B cell (primary cell): ENCODE measurements around the gene VPS13D. TPM values are rescaled to one million over a fixed set of nuclear protein-coding genes. Genes with fewer than 3 reads are reported as not detected.

Experiments
- ATAC-seq: fragments of 200-7000 bp; cut with Tn5 transposase; one replicate; pipeline ENCODE4 v1.10.0; 2021; ENCODE audit warnings: low read depth, mild to moderate bottlenecking, moderate number of reproducible peaks, moderate library complexity
- CTCF ChIA-PET: fragments of 350-600 bp; sonication (Branson Sonifier 250); formaldehyde crosslinking; loops from one replicate; lab custom pipeline; 2021; ENCODE audit warnings: antibody characterized with exemption, inconsistent platforms; lab: Charles Lee
- POLR2A ChIA-PET: fragments of 350-600 bp; sonication (Branson Sonifier 250); formaldehyde crosslinking; loops from one replicate; lab custom pipeline; 2021; ENCODE audit warnings: antibody characterized with exemption; lab: Charles Lee
- DNase-seq: peaks from one replicate; pipeline ENCODE4 v3.0.0; 2013
- H2AFZ ChIP-seq: 2 replicates; pipeline ENCODE4 v1.6.1; 2012; ENCODE audit warnings: mild to moderate bottlenecking, low read depth, low read length; ENCODE audit not compliant: insufficient read depth, poor library complexity, severe bottlenecking
- H3K27ac ChIP-seq, 2 donors: 1 replicate in 1 of 2; 2 replicates in 1 of 2; pipeline ENCODE4 v1.5.1; 2012 to 2013; ENCODE audit warnings: low read length in 2 of 2, mild to moderate bottlenecking in 2 of 2, moderate library complexity in 1 of 2
- H3K27me3 ChIP-seq, 4 experiments: fragments of 200-600 bp in 1 of 4; sonication (generic) in 1 of 4; replicated peaks in 1 of 4; 1 replicate in 2 of 4; 2 replicates in 2 of 4; pipeline versions ENCODE4 v1.6.1 to v1.7.0; 2013 to 2016; ENCODE audit warnings: low read length in 3 of 4, mild to moderate bottlenecking in 2 of 4, mixed read lengths in 1 of 4, moderate library complexity in 1 of 4; ENCODE audit not compliant: insufficient read depth in 4 of 4, control insufficient read depth in 3 of 4; ENCODE audit errors: control extremely low read depth in 1 of 4
- H3K36me3 ChIP-seq, 2 experiments: replicated peaks in 1 of 2; 1 replicate in 1 of 2; 2 replicates in 1 of 2; pipeline versions ENCODE4 v1.6.1 to v1.7.1; 2013; ENCODE audit warnings: low read length in 1 of 2; ENCODE audit not compliant: insufficient read depth in 2 of 2, control insufficient read depth in 1 of 2; ENCODE audit errors: control extremely low read depth in 1 of 2, extremely low read depth in 1 of 2
- H3K4me1 ChIP-seq, 2 donors: fragments of 200-600 bp in 1 of 2; sonication (generic) in 1 of 2; 1 replicate in 1 of 2; 2 replicates in 1 of 2; pipeline versions ENCODE4 v1.5.1 to v1.6.1; 2013 to 2017; ENCODE audit warnings: low read length in 2 of 2; ENCODE audit not compliant: control insufficient read depth in 2 of 2, insufficient read depth in 2 of 2
- H3K4me2 ChIP-seq: replicated peaks from 2 replicates; pipeline ENCODE3; 2012; ENCODE audit warnings: mild to moderate bottlenecking, low read depth, low read length; ENCODE audit not compliant: poor library complexity, severe bottlenecking
- H3K4me3 ChIP-seq, 5 experiments: fragments of 200-600 bp in 1 of 5; sonication (generic) in 1 of 5; 1 replicate in 3 of 5; 2 replicates in 2 of 5; pipeline versions ENCODE4 v1.5.1 to v1.7.0; 2011 to 2016; ENCODE audit warnings: low read length in 4 of 5, mild to moderate bottlenecking in 4 of 5, low read depth in 2 of 5, control low read depth in 1 of 5, moderate library complexity in 1 of 5; ENCODE audit not compliant: insufficient read depth in 1 of 5; ENCODE audit errors: control extremely low read depth in 1 of 5, extremely low read depth in 1 of 5
- H3K79me2 ChIP-seq: fragments of 200-600 bp; sonication (generic); one replicate; pipeline ENCODE4 v1.6.0; 2016; ENCODE audit warnings: low read length; ENCODE audit not compliant: control insufficient read depth, insufficient read depth
- H3K9ac ChIP-seq: fragments of 200-600 bp; sonication (generic); 2 replicates; pipeline ENCODE4 v1.6.1; 2017; ENCODE audit warnings: mild to moderate bottlenecking, low read length, moderate library complexity
- H3K9me3 ChIP-seq, 3 donors: one replicate each; pipeline versions ENCODE4 v1.6.1 to v1.7.1; 2013; ENCODE audit warnings: low read length in 2 of 3; ENCODE audit not compliant: control insufficient read depth in 2 of 3, insufficient read depth in 1 of 3; ENCODE audit errors: control extremely low read depth in 1 of 3
- H4K20me1 ChIP-seq: 2 replicates; pipeline ENCODE4 v1.6.0; 2012; ENCODE audit warnings: mild to moderate bottlenecking, low read length; ENCODE audit not compliant: insufficient read depth, control insufficient read depth, poor library complexity, severe bottlenecking
- H3K27ac Mint-ChIP-seq: one replicate; pipeline ENCODE4 v1.8.0; 2021; ENCODE audit warnings: mixed read lengths
- H3K27me3 Mint-ChIP-seq: one replicate; pipeline ENCODE4 v1.8.0; 2021; ENCODE audit warnings: mixed read lengths
- H3K4me1 Mint-ChIP-seq: one replicate; pipeline ENCODE4 v1.8.0; 2021; ENCODE audit warnings: mixed read lengths
- H3K4me3 Mint-ChIP-seq: one replicate; pipeline ENCODE4 v1.8.0; 2021; ENCODE audit warnings: mixed read lengths
- H3K9me3 Mint-ChIP-seq: one replicate; pipeline ENCODE4 v1.8.0; 2022; ENCODE audit warnings: mixed read lengths; ENCODE audit not compliant: insufficient read depth
- CTCF ChIP-seq: fragments of 200-600 bp; IDR thresholded peaks from one replicate; pipeline ENCODE4 v1.8.0; 2022; ENCODE audit warnings: antibody characterized with exemption, mild to moderate bottlenecking
- EZH2 ChIP-seq: IDR thresholded peaks from 2 replicates; pipeline ENCODE4 v1.6.1; 2012; ENCODE audit warnings: borderline replicate concordance, low read depth, mild to moderate bottlenecking, moderate library complexity, low read length; ENCODE audit not compliant: insufficient read depth, poor library complexity, severe bottlenecking
- WGBS: methylation state at CpG from one replicate; pipeline ENCODE4 v1.1.5; 2013; ENCODE audit warnings: missing lambda C conversion rate; ENCODE audit not compliant: insufficient coverage; 5-methylcytosine and 5-hydroxymethylcytosine counted together
- intact Hi-C: fragments of 100-400 bp; cut with micrococcal nuclease; formaldehyde crosslinking; loops from one replicate; pipeline ENCODE4 v1.10.0; 2022
- polyA plus RNA-seq: library from polyadenylated mRNA; depleted of rRNA; stranded (reverse); fragments of >200 nt; gene quantifications from 2 replicates; pipeline ENCODE4 v1.2.3, GENCODE V29; 2012
- total RNA-seq, 2 donors: library from RNA; stranded (reverse); fragments of 120-200 nt in 1 of 2; gene quantifications; 1 replicate in 1 of 2; 2 replicates in 1 of 2; pipeline versions ENCODE4 v1.2.3 to v1.2.4, GENCODE V29; 2013 to 2022

VPS13D gene
- total and polyA plus RNA-seq, 2 donors (not counting 1 experiment from before 2014, with no cell fraction given) = 29.9 to 104 TPM

GRCh38 chr1:12536023-12536639 lies 306.3 kb downstream of the VPS13D start:
- peaks cover 4% of the 10 kb centered on the region for H3K27me3 Mint-ChIP-seq
- H3K9me3 ChIP-seq = peaks cover 0 to 14% (median 6%) of the 10 kb centered on the region in 3 donors
- no peaks in the 10 kb centered on the region for H3K4me1 Mint-ChIP-seq
- no peak for TF ChIP-seq CTCF
- no peak for TF ChIP-seq EZH2
- no peak overlapping the region for H3K4me2 ChIP-seq
- H4K20me1 ChIP-seq = no peaks in the 10 kb centered on the region
- DNase-seq (no peak), ATAC-seq (no peak)
- no peak overlapping the region for H3K4me3 ChIP-seq
- ChIA-PET POLR2A (no interaction called here), CTCF (no interaction called here)
- no peaks in the 10 kb centered on the region for H3K79me2 ChIP-seq
- H3K9me3 Mint-ChIP-seq = peaks cover 12% of the 10 kb centered on the region
- H2AFZ ChIP-seq = no peak overlapping the region
- no peaks in the 10 kb centered on the region for H3K4me1 ChIP-seq
- WGBS = 100% methylated on average over 1 of the region's 1 CpG
- H3K4me3 Mint-ChIP-seq = no peak overlapping the region
- intact Hi-C loops = no loop called here
- H3K27ac Mint-ChIP-seq = no peak overlapping the region
- H3K9ac ChIP-seq = no peak overlapping the region
- no peaks in the 10 kb centered on the region for H3K36me3 ChIP-seq
- H3K27ac ChIP-seq = no peak overlapping the region
- peaks cover 0 to 7% (median 0%) of the 10 kb centered on the region in 4 experiments for H3K27me3 ChIP-seq

DNA sequence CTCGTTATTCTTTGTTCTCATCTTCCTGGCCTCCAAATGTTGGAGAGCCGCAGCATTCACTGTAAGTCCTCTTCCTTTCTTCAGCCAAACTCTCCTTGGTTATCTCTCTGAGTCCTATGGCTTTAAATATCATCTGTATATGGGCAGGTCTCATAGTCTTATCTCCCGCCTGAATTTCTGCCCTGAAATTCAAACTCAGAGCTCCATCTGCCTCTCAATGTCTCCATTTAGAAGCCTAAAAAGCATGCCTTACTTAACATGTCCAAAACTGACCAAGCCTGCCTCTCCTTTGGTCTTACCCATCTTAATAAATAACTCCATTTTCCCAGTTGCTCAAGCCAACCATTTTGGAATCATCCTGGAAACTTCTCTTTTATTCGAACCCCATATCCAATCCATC lies 307.5 kb downstream of the VPS13D start:
- Mint-ChIP-seq H3K27me3 (peaks cover 9% of the 10 kb centered on the region), H3K27ac (no peak overlapping the region), H3K9me3 (peaks cover 12% of the 10 kb centered on the region), H3K4me3 (no peak overlapping the region), H3K4me1 (no peaks in the 10 kb centered on the region)
- H3K4me3 ChIP-seq = no peak overlapping the region
- TF ChIP-seq EZH2 (no peak), CTCF (no peak)
- intact Hi-C loops = no loop called here
- peaks cover 0 to 14% (median 6%) of the 10 kb centered on the region in 3 donors for H3K9me3 ChIP-seq
- H2AFZ ChIP-seq = no peak overlapping the region
- H3K36me3 ChIP-seq = no peaks in the 10 kb centered on the region
- no peak overlapping the region for H3K4me2 ChIP-seq
- no peaks in the 10 kb centered on the region for H4K20me1 ChIP-seq
- H3K79me2 ChIP-seq = no peaks in the 10 kb centered on the region
- CTCF ChIA-PET = no interaction called here
- no peak overlapping the region for H3K9ac ChIP-seq
- no peaks in the 10 kb centered on the region for H3K4me1 ChIP-seq
- H3K27ac ChIP-seq = no peak overlapping the region
- peaks cover 0 to 7% (median 0%) of the 10 kb centered on the region in 4 experiments for H3K27me3 ChIP-seq
- POLR2A ChIA-PET = no interaction called here
- no peak for DNase-seq
- 100% methylated on average over 2 of the region's 4 CpGs for WGBS
- ATAC-seq = no peak
